Stomach (tissue), 4 donors: ENCODE results near the gene HOXC12.

Experiments
- EP300 ChIP-seq: sonication (generic); formaldehyde crosslinking; IDR thresholded peaks from one replicate; pipeline ENCODE4 v1.6.1; 2017; ENCODE audit warnings: antibody characterized with exemption
- POLR2A ChIP-seq, 4 donors: fragments of 450-650 bp; IDR thresholded peaks; one replicate each; pipeline ENCODE4 v1.6.1; 2016; ENCODE audit warnings: antibody characterized with exemption in 4 of 4, control low read depth in 2 of 4, mild to moderate bottlenecking in 1 of 4, moderate library complexity in 1 of 4
- POLR2AphosphoS5 ChIP-seq, 3 donors: sonication (generic); formaldehyde crosslinking; IDR thresholded peaks; one replicate each; pipeline ENCODE4 v1.6.1; 2016; ENCODE audit warnings: antibody characterized with exemption in 3 of 3
- TF ChIP-seq, protein P1 (sequence below), 7 experiments: fragments of 450-650 bp in 4 of 7; fragments of 200-600 bp in 3 of 7; sonication (generic) in 3 of 7; IDR thresholded peaks; one replicate each; pipeline ENCODE4 v1.5.1; 2016 to 2019; ENCODE audit warnings: antibody characterized with exemption in 7 of 7, control low read depth in 2 of 7, mild to moderate bottlenecking in 1 of 7

DNA sequence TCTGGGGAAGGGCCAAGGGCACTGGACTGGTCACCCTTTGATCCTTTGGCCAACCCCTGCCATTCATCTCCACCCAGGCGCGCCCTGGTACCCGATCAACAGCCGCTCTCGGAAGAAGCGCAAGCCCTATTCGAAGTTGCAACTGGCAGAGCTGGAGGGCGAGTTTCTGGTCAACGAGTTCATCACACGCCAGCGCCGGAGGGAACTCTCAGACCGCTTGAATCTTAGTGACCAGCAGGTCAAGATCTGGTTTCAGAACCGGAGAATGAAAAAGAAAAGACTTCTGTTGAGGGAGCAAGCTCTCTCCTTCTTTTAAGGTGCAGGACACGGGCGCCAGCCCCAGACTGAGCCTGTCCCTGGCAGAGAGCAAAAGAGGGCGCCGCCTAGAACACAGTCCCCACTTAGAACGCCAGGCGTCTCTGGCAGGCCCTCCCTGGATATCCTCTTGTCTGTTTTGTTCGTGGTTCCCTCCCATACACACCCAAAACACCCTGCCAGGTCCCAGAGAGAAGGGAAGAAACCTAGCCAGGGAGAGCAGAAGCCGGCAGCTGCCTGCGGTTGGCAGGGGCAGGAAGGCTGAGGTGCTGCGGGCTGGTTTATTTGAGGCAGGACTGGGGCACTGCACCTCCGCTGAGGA, 1.7 kb downstream of the HOXC12 start:
- TF ChIP-seq EP300 (no peak), POLR2A (IDR thresholded peaks at IDR 0.05) (no peak), POLR2AphosphoS5 (IDR thresholded peaks at IDR 0.05) (no peak)
- TF ChIP-seq, protein P1, sequence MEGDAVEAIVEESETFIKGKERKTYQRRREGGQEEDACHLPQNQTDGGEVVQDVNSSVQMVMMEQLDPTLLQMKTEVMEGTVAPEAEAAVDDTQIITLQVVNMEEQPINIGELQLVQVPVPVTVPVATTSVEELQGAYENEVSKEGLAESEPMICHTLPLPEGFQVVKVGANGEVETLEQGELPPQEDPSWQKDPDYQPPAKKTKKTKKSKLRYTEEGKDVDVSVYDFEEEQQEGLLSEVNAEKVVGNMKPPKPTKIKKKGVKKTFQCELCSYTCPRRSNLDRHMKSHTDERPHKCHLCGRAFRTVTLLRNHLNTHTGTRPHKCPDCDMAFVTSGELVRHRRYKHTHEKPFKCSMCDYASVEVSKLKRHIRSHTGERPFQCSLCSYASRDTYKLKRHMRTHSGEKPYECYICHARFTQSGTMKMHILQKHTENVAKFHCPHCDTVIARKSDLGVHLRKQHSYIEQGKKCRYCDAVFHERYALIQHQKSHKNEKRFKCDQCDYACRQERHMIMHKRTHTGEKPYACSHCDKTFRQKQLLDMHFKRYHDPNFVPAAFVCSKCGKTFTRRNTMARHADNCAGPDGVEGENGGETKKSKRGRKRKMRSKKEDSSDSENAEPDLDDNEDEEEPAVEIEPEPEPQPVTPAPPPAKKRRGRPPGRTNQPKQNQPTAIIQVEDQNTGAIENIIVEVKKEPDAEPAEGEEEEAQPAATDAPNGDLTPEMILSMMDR (IDR thresholded peaks at IDR 0.05), result no peak
